GM12874 (cell line): Measurements from ENCODE around the gene MAN2A1.

Experiments
- TF ChIP-seq, protein P1 (sequence below): IDR thresholded peaks from 2 replicates; pipeline ENCODE4 v1.5.1; 2011; ENCODE audit warnings: low read depth, mild to moderate bottlenecking, control low read depth, low read length, moderate library complexity; ENCODE audit not compliant: insufficient read depth

The MAN2A1 gene

DNA sequence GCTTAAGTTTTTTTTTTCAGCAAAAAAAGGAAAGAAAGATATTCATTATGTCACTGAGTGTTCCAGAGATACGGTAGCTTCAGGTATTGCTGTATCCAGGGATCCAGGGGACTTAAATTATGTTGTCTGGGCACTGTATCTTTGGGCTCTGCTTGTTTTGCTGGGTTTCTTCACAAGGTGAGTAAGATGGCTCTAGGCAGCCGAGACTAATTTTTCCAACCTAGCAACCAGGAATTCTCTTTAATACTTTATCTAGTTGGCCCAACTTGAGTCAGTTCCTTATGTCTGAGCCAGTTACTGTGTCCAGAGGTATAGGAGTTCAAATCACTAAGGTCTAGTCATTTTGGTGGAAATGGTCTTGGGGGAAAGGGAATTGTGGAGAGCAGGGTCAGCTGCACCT is 66.0 kb downstream of the MAN2A1 start:
- TF ChIP-seq, protein P1, sequence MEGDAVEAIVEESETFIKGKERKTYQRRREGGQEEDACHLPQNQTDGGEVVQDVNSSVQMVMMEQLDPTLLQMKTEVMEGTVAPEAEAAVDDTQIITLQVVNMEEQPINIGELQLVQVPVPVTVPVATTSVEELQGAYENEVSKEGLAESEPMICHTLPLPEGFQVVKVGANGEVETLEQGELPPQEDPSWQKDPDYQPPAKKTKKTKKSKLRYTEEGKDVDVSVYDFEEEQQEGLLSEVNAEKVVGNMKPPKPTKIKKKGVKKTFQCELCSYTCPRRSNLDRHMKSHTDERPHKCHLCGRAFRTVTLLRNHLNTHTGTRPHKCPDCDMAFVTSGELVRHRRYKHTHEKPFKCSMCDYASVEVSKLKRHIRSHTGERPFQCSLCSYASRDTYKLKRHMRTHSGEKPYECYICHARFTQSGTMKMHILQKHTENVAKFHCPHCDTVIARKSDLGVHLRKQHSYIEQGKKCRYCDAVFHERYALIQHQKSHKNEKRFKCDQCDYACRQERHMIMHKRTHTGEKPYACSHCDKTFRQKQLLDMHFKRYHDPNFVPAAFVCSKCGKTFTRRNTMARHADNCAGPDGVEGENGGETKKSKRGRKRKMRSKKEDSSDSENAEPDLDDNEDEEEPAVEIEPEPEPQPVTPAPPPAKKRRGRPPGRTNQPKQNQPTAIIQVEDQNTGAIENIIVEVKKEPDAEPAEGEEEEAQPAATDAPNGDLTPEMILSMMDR = no peak

DNA sequence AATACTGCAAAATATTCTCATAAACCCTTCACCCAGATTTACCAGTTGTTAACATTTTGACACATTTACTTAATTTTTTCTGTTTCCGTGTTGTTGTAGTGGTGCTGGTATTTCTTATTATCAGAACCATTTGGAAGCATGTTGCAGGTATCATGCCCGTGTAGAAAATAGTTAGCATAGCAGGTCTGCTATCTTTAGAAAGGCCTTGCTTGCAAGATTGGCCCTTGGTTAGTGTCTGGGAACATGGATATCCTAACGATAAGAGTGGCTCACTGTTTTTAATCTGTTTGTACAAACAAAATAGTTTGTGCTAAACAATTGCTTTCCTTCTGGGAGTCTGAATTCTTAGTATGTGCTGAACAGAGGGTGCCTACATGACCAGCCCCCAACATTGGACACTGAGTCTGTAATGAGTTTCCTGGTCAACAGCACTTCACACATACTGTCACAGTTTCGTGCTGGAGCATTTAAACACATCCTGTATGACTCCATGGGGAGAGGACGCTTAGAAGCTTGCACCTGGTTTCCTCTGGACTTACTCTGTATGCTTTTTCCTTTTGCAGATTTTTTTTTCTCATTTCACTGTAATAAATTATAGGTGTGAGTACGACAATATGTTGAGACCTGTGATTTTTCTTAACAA is 66.9 kb downstream of the MAN2A1 start:
- TF ChIP-seq, protein P1 = no peak

DNA sequence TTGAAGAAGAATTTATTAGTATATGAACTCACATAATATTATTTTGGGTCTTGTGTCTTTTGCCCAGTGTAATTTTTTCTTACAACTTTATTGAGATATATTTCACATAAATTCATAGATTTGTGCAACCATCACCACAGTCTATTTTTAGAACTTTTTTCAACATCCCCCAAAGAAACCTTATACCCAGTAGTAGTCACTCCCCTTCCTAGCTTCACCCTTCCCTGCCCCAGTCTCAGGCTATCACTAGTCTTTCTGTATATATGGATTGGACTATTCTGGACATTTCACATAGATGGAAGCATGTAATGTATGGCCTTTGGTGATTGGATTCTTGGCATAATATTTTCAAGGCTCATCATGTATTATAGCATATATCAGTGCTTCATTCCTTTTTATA is 67.8 kb downstream of the MAN2A1 start:
- TF ChIP-seq, protein P1 = no peak

DNA sequence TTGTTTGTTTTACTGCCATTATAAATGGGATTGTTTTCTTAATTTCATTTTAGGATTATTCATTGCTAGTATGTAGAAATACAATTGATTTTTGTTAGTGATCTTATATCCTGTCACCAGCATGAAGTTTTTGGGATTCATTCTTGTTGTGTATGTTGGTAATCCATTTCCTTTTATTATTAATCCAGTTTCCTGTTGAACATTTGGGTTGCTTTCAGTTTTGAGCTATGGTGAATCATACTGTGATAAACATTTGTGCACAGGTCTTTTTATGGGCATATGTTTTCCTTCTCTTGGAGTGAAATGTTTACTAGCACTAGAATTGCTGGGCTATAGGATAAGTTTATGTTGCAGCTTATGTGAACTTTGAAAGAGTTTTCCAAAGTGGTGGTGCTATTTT is 69.6 kb downstream of the MAN2A1 start:
- TF ChIP-seq, protein P1 = no peak

DNA sequence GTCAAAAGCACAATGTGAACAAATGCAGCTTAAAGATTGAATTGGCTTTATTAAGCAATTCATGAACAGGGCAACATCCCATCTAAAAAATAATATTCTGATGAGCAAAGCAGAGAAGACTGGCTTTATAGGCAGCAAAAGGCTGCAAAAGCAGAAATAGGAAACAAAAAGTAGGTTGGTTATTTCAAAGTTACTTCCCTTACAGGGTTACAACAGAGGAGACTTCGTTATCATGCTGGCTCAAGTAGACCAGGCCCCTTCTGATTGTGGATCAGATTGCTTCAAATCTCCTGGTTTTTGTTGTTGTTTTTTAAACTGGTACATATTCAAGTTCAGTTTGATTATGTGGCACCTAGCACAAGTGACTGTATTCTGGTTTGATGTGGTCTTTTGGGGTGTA is 73.1 kb downstream of the MAN2A1 start:
- TF ChIP-seq, protein P1 = no peak

DNA sequence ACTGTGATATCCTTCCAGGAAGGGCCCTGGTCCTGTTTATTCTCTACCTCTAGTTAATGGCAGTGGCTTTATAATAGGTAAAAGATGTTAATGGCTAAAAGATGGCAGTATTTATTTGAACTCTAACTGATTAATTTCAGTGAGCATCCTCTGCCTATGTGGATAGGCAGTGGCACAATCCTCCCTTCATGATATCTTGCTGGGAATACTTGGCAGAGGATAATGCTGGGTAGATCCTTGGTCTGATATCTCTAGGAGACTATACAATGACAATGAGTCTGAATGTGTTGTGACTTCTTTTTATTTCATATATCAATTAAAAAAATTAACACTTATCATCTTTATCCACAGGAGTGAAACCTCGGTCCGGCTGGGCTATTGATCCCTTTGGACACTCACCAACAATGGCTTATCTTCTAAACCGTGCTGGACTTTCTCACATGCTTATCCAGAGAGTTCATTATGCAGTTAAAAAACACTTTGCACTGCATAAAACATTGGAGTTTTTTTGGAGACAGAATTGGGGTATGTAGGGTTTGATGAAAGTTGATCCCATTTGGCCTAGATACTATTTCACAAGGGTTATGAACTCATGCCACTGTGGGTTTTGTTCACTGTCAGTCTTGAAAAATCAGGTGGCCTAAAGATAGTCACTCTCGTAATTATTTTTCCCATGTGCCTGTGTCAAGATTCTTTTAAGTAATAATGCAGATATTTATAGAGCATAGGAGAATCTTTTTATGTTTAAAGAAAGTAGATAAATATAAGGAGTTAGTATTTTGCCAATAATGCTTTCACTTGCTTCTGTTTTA is 77.7 kb downstream of the MAN2A1 start:
- TF ChIP-seq, protein P1 = no peak

DNA sequence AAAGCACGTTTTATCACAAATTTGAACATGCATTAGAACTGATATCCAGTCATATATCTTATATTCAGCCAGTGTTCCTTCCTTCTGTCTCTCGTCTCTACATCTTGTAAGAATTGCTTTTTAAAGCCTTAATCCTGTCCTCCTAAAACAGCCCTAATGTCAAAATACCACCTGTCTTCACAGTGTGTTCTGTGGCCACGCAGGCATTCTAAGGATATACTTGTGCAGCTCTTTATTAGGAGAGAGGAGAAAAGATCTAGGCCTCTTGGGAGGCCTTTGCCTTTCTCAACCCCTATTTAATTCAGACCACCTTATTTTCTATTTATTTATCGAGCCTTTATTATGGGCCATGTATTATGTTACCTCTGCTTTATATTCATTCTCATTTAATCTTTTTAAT is 78.3 kb downstream of the MAN2A1 start:
- TF ChIP-seq, protein P1 = no peak
